Glutamatergic neuron (in vitro differentiated cells): ENCODE data around the gene FAR1. TPM values are rescaled to one million over a fixed set of nuclear protein-coding genes. Genes with fewer than 3 reads are reported as not detected.

Experiments
- DNase-seq: peaks from one replicate; pipeline ENCODE4 v3.0.0; 2022
- H3K27ac Mint-ChIP-seq: one replicate; pipeline ENCODE4 v1.8.0; 2020; ENCODE audit warnings: mild to moderate bottlenecking, mixed read lengths, inconsistent platforms; ENCODE audit not compliant: unreplicated experiment
- H3K27me3 Mint-ChIP-seq: one replicate; pipeline ENCODE4 v1.8.0; 2020; ENCODE audit warnings: mild to moderate bottlenecking, moderate library complexity, mixed read lengths, inconsistent platforms; ENCODE audit not compliant: unreplicated experiment
- H3K36me3 Mint-ChIP-seq: one replicate; pipeline ENCODE4 v1.8.0; 2020; ENCODE audit warnings: mild to moderate bottlenecking, mixed read lengths, inconsistent platforms; ENCODE audit not compliant: unreplicated experiment
- H3K4me1 Mint-ChIP-seq: one replicate; pipeline ENCODE4 v1.8.0; 2020; ENCODE audit warnings: mild to moderate bottlenecking, low read depth, mixed read lengths, inconsistent platforms; ENCODE audit not compliant: unreplicated experiment
- H3K4me3 Mint-ChIP-seq: one replicate; pipeline ENCODE4 v1.8.0; 2020; ENCODE audit warnings: mild to moderate bottlenecking, mixed read lengths, inconsistent platforms; ENCODE audit not compliant: unreplicated experiment
- H3K9me3 Mint-ChIP-seq: one replicate; pipeline ENCODE4 v1.8.0; 2020; ENCODE audit warnings: mild to moderate bottlenecking, moderate library complexity, mixed read lengths, inconsistent platforms; ENCODE audit not compliant: unreplicated experiment
- total RNA-seq: library from RNA; stranded (reverse); fragmentation: NEBNext Ultra II Directional; extraction: Animal tissue kit (Norgen Biotek cat#: 25700); gene quantifications from one replicate; pipeline ENCODE4 v1.2.1, GENCODE V29; 2021; ENCODE audit not compliant: unreplicated experiment
- TF ChIP-seq, protein P1 (sequence below): fragments of 200-600 bp; sonication (generic); IDR thresholded peaks from one replicate; pipeline ENCODE4 v1.5.0; 2021; ENCODE audit not compliant: partially characterized antibody, unreplicated experiment

The FAR1 gene
- total RNA-seq, 1 donor from 2014 or later: 74.4 TPM

DNA sequence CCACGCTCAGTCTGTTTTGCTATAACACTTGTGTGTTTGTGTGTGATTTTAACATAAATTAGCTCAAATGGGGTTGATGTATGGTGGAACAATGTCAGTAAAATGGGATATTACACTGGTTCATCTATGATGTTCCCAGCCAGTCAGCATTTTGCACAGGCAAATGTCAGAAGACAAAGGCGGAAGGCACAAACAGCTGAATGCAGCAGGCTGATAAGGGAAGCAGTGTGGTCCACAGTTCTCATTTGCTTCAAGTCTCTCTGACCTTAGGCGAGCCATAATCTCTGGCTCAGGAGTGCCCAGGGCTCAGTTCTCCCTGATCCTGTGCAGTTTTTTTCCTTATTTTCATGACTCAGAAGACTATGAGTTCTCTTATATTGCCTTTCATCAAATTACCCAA is 102.7 kb downstream of the FAR1 start:
- no peak for DNase-seq
- TF ChIP-seq, protein P1, sequence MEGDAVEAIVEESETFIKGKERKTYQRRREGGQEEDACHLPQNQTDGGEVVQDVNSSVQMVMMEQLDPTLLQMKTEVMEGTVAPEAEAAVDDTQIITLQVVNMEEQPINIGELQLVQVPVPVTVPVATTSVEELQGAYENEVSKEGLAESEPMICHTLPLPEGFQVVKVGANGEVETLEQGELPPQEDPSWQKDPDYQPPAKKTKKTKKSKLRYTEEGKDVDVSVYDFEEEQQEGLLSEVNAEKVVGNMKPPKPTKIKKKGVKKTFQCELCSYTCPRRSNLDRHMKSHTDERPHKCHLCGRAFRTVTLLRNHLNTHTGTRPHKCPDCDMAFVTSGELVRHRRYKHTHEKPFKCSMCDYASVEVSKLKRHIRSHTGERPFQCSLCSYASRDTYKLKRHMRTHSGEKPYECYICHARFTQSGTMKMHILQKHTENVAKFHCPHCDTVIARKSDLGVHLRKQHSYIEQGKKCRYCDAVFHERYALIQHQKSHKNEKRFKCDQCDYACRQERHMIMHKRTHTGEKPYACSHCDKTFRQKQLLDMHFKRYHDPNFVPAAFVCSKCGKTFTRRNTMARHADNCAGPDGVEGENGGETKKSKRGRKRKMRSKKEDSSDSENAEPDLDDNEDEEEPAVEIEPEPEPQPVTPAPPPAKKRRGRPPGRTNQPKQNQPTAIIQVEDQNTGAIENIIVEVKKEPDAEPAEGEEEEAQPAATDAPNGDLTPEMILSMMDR: no peak
- H3K27me3 Mint-ChIP-seq: no peaks in the 10 kb centered on the region
- no peak overlapping the region for H3K4me3 Mint-ChIP-seq
- H3K9me3 Mint-ChIP-seq: no peaks in the 10 kb centered on the region
- no peak overlapping the region for H3K27ac Mint-ChIP-seq
- no peaks in the 10 kb centered on the region for H3K4me1 Mint-ChIP-seq
- H3K36me3 Mint-ChIP-seq: no peaks in the 10 kb centered on the region

DNA sequence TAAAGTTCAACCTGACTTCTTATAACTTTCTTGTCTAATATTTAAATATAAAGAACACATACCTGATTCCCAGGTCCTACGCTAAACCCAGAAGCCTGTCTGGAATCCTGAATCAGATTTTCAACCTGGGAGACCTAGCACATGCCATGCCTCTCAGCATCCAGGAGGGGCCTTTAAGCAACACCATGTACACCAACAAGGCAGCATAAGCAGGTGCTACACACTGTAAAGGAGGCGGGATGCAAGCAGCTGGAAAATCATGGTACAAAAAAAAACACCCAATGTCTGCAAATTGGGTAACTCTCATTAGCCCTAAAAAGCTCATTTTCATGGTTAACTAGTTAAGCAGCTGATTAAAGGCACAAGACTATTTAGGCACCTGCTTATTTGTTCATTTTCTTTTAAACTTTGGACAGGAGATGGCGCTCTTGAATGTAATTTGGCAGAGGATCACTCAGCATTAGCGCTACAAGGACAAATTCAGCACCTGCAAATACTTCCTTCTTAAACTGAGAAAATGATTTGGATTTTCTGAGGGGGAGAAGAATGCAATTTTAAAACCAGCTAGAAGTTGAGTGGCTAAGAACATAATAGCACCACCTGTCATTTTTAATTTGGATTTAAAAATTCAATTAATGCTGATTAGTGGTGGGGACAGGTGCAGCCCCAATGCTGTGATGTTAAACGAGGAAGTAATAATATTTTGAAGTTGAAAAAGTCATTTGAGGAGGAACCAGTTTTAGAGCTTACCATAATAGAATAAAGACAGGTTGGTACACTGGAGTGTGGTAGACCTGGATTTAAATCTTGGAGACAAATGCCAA is 104.0 kb downstream of the FAR1 start:
- DNase-seq: no peak
- Mint-ChIP-seq H3K9me3 (no peaks in the 10 kb centered on the region), H3K27me3 (no peaks in the 10 kb centered on the region), H3K27ac (no peak overlapping the region), H3K4me1 (no peaks in the 10 kb centered on the region), H3K4me3 (no peak overlapping the region), H3K36me3 (no peaks in the 10 kb centered on the region)
- TF ChIP-seq, protein P1: peak; percentile 45

DNA sequence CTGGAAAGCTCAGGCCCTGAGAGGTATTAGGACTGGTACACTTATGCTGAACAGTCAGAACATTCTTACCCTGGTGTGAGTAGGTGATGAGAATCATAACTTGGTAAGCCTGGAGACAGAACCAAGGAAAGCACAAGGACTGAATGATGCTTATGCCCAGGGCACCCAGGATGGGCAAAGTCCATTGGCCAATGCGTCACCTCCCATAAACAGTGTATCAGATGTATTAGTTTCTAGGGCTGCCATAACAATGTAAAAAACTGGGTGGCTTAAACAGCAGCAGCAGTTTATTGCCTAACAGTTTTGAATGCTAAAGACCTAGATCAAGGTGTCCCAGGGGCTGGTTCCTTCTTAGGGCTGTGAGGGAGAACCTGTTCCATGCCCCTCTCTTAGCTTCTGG is 107.0 kb downstream of the FAR1 start:
- TF ChIP-seq, protein P1: no peak
- Mint-ChIP-seq H3K36me3 (no peaks in the 10 kb centered on the region), H3K9me3 (no peaks in the 10 kb centered on the region), H3K4me1 (no peaks in the 10 kb centered on the region), H3K27me3 (no peaks in the 10 kb centered on the region), H3K27ac (no peak overlapping the region), H3K4me3 (no peak overlapping the region)
- no peak for DNase-seq

DNA sequence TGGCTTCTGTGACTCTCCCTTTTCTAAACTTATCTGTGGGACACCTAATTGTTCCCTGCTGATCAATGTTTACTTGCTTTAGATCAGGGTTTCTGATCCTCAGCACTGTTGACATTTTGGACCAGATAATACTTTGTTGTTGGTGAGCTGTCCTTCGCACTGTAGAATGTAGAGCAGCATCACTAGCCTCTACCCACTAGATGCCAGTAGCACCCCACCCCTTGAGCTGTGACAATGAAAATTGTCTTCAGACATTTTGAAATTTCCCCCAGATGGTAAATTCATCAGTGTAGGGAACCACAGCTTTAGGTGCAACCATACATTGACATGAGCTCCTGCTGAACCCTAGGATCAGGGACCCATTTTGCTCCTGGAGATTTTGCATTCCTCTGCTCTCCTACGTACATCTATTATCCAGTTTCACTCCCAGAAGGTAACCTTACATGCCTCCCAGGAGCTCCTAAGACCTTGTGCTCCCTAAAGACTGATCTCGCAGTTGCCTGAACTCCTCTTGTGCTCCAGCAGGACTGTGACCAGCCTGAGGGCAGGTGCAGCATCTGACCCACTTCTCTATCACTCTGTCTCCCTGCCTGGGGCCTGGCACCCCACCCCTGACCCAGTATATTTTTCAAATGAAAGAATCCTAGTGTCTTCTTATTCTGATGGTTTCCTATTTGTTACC is 107.8 kb downstream of the FAR1 start:
- TF ChIP-seq, protein P1: no peak
- no peaks in the 10 kb centered on the region for H3K36me3 Mint-ChIP-seq
- no peaks in the 10 kb centered on the region for H3K9me3 Mint-ChIP-seq
- no peak overlapping the region for H3K4me3 Mint-ChIP-seq
- H3K27ac Mint-ChIP-seq: no peak overlapping the region
- H3K27me3 Mint-ChIP-seq: no peaks in the 10 kb centered on the region
- no peak for DNase-seq
- H3K4me1 Mint-ChIP-seq: no peaks in the 10 kb centered on the region
